HG03060 (cell line): ENCODE data around the gene SERBP1.
"Not testable (repeated sequence)": the region's sequence is repeated elsewhere in the genome, so short reads cannot be mapped to it uniquely, and the experiment has no call there.

Experiments used
- ATAC-seq: cut with Tn5 transposase; IDR thresholded peaks from one replicate; pipeline ENCODE4 v1.9.1; 2021; ENCODE audit warnings: low read depth, moderate number of reproducible peaks; ENCODE audit not compliant: unreplicated experiment

The SERBP1 gene

DNA sequence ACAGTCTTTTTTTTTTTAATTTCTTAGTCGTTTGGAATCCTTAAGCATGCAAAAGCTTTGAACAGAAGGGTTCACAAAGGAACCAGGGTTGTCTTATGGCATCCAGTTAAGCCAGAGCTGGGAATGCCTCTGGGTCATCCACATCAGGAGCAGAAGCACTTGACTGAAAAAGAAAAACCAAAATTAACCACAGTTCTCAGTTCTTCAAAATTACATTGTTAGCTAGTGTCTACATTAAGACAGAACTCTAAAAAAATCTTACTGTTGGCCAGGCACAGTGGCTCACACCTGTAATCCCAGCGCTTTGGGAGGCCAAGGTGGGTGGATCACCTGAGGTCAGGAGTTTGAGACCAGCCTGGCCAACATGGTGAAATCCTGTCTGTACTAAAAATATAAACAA lies 17.1 kb downstream of the SERBP1 start:
- ATAC-seq, result not testable (repeated sequence)

DNA sequence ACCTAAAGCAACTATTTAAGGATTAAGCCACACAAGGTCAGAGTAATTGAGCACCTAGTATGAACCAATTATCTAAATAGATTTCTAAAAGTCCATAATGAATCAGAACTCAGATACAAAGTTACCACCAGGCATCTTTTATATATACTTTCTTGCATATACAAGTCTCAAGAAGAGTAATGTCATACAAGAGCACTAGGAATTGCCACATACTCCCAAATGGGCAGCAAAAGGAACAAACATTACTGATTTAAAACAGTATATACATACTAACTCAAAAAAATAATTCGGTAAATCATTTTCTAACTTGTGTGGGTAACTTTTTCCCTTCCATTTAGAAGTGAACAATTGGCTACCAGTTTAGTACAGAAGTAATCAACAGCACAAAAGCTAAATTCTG lies 22.1 kb downstream of the SERBP1 start:
- no peak for ATAC-seq

DNA sequence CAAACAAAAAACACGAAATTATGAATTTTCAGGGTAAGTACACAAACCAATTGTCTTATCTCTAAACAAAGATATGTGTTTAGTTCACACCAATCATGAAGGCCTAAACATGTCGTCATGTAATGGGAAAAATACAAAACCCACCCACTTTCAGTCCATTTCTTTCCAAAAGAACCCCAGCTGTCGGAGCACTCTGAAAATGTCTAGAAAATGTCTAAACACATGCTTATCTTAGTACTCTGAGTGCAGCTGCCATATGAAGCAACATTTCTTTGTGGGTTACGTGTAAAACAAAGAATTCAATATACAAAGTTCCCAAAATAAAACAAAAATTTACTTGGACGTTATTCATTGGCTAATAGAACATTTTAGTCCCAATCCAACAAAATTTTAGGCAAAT lies 22.7 kb downstream of the SERBP1 start:
- no peak for ATAC-seq

DNA sequence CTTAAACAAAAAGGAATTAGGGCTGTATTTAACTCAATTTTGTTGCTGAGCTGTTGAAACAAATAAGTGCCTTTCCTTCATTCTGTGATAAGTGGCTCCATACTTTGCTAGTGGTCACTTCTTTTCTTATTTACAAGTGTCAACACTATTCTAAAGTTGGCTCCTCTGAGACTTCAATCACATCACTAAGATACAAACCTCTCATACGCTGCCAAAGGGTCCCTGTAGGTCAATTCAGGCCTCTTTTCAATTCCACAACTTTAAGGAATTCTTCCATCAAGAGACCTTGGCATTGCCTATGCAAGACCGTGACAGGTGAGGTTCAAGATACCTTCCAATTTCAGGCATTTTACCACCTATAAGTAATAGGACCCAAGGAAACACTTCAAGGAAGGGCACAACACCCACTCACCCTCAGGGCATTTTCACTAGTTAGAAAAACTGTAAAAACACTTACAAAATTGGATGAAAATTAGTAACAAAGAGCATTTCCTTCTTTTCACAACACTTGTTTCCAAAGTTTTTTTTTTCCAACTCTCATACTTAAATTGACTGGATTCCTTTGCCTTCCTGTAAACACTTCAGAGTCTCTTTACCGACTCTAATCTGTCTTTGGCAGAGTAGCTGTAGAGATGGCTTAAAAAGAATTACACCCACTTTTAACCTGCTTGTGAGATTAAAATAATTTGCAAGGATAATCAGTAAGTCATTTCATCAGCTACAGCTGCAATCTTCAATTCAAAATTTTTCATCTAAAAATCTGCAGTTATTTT lies 24.5 kb downstream of the SERBP1 start:
- no peak for ATAC-seq

DNA sequence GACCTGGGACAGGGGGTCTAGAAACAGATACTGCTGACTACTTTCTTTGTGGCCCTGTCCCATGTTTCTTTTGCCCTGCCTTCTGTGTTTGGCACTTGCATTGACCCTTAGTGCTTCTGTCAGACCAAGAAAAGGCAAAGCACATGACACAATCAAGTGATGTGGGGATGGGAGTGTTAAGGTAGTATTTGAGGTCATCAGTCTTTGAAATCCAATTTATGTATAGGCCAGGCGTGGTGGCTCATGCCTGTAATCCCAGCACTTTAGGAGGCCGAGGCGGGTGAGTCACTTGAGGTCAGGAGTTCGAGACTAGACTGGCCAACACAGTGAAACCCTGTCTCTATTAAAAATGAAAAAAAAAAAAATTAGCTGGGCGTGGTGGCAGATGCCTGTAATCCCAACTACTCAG lies 26.0 kb downstream of the SERBP1 start:
- ATAC-seq, result no peak

DNA sequence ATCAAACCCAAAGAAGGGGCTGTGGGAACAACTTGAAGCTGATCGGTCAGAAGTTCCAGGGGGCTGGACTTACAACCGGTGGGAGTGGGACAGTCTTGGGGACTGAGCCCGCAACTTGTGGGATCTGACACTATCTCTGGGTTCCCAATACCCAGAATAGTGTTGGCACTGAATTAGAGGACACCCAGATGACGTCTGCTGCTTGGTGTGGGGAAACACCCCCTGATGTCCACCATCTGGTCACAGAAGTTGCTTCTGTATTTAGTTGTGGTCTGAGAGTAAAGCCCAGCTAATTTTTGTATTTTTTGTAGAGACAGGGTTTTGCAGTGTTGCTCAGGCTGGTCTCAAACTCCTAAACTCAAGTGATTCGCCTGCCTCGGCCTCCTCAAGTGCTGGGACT lies 28.8 kb downstream of the SERBP1 start:
- no peak for ATAC-seq

DNA sequence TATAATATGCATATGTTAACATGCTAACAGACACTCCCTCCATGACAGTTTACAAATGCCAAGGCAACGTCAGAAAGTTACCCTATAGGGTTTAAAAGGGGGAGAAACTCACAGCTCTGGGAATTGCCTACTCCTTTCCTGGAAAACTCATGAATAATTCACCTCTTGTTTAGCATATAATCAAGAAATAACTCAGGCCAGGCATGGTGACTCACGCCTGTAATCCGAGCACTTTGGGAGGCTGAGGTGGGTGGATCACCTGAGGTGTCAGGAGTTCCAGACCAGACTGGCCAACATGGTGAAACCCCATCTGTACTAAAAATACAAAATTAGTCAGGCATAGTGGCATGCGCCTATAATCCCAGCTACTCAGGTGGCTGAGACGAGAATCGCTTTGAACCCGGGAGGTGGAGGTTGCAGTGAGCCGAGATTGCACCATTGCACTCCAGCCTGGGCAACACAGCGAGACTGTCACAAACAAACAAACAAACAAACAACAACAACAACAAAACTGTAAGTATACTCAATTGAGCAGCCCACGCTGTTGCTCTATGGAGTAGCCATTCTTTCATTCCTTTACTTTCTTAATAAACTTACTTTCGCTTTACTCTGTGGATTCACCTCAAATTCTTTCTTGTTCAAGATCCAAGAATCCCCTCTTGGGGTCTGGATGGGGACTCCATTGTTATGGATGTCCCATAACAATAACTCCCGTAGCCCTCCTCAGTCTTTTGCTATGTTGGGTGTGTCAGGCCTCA lies 30.0 kb downstream of the SERBP1 start:
- ATAC-seq, result not testable (repeated sequence)

DNA sequence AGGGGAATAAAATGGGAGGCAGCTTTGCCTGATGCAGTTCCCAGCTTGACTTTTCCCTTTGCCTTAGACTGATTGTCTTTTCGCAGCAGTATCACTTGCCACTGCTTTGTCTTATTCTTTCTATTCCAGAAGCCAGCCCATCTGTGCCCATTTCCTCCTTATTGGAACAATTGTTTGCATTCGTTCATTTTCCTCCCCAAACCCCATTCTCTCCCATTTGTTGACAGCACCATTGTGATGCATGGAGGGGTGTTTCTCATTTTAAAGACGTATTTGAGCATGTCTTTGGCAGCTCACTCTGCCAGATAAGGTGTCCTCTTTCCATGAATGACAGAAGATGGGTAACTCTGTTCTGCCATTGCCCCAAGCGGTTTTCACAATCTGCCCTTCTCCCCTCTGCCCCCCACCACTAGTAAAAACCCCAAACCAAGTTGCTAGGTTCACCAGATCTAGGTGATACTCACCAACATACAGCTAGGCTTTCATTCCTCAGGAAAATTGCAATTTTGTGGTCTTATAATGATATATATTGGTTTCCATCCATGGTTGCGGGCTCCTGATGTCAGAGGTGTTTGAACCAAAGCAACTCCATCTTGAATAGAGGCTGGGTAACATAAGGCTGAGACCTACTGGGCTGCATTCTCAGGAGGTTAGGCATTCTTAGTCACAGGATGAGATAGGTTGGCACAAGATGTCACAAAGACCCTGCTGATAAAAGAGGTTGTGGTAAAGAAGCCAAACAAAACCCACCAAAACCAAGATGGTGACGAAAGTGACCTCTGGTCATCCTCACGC lies 30.8 kb downstream of the SERBP1 start:
- ATAC-seq, result no peak

DNA sequence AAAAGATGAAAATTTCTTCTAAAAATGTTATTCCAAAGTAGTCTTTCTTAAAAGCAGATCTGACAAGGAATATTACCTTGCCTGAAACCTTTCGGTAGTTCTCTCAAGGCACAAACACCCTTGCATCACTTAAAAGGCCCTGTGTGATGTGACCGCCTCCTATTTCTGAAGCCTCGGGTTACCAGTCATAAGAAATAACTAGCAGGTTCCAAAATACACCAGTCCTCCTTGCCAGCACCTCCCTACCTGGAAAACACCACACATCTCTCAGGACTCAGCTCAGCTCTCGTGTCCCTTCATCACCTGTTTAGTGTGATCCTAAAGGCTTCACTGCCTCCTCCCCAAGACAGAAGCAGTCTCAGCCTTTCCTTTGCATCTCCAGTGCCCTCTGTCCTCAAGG lies 35.7 kb downstream of the SERBP1 start:
- no peak for ATAC-seq

DNA sequence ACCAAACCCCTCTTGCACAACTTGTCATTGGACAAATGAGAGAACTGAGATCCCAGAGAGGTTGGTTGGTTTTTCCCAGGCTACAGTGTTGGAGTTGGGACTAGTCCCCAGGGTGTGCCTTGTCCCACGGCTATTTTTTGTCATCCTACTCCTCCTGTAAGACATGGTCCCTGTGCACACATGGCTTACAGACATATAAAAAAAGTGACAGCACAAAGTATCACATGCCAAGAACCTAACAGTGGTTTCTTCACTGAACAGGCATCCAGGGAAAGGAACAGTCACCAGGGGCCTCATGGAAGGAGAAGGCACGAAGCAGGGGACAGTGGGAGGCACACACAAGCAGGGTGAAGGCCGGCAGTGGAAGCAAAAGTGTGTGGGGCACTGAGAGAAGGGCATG lies 36.5 kb downstream of the SERBP1 start:
- ATAC-seq, result no peak

DNA sequence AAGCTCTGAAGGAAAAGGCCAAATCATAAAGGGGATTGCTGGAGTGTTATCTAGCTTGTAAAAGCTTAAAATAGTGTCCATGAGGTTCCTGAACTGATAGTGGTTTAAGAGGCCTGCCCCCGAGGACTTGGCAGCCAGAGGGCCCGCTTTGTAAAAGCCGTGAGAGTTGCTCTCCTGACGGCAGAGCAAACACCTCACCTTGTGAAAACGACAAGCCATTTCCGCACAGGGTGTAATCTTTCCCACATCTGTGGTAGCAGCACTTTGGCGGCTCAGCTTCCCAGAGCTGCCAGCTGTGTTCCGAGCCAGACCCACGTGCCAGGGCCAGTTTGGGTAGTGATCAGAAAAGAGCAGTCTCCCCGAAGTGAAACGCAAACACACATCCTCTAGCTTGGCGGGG lies 37.0 kb downstream of the SERBP1 start:
- ATAC-seq, result no peak

DNA sequence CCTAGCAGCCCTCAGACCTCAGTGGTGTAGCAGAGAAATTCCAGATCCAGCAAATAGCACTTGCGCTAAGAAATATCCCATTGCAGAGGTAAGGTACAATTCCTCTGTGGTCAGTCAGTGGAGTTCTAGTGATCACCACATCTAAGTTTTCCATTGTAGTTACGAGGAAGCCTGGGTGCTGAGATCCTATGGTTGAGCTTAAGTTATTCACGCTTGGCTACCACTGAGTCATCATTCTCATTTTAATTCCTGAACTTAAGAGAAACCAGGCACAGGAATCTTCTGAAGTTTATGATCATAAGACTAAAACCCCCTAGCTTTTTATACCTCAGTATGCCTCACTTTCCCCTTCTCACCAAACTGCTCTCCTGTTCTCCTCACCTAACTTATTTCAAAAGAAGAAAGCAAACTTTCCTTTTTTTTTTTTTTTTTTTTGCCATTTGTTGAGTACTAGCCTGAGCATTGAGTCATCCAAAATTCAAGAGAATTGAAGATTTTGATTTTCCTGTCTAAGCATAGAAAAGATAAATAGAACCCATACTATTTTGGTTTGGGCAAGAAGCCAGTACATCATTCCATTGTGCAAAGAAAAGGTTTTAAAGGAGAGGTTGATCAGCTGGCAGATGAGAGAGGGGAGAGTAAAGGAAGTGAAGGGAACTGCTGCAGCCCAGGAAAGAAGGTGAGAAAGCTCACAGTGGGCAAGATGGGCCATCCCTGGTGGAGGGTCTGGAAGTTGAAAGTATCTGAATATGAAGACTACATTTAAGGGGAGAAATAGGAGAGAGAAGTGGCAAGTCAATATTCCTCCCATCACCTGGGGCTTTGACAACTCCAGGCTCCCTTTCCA lies 39.9 kb downstream of the SERBP1 start:
- ATAC-seq, result no peak

DNA sequence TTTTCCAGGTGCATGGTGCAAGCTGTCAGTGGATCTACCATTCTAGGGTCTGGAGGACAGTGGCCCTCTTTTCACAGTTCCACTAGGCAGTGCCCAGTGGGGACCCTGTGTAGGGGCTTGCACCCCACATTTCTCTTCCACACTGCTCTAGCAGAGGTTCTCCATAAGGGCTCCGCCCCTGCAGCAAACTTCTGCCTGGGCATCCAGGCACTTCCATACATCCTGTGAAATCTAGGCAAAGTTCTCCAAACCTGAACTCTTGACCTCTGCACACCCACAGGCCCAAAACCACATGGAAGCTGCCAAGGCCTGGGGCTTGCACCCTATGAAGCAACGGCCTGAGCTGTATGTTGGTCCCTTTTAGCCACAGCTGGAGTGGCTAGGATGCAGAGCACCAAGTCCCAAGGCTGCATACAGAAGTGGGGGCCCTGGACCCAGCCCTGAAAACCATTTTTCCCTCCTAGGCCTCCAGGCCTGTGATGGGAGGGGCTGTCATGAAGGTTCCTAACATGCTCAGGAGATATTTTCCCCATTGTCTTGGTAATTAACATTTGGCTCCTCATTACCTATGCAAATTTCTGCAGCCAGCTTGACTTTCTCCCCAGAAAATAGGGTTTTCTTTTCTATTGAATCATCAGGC lies 46.1 kb downstream of the SERBP1 start:
- no peak for ATAC-seq

DNA sequence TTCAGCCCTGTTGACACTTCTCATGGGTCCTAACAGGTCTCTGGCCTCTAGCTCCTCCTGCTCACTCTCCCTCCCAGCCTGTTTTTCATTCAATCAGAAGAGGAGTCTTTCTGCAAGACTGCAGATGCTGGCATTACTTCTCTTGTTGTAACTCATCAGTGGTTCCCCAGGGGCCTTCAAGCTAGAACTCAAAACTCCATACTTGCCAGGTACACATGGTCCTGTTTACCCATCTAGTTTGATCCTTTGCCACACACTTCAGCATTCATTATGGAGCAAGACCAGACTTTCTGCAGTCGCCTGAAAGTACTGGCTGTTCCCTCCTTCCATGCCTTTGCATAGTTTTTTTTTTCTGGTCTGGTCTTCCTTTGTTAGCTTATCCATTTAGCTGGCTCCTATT lies 47.9 kb downstream of the SERBP1 start:
- ATAC-seq, result no peak

DNA sequence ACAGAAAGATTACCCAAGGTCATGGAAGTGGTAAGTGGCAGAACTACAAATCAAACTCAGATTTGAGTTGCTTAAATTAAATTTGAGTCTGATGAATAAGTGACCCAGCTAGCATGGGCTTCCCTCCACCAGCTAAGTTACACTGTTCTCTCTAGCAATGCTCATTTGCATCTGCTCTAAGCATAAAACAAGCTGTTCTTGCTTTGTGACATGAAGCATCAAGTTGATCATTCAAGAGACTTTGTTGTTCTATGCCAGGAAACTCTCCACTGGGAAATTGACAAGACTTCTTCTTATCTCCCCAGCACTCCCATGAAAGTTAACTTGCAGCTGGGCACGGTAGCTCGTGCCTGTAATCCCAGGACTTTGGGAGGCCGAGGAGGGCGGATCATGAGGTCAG lies 49.0 kb downstream of the SERBP1 start:
- no peak for ATAC-seq

DNA sequence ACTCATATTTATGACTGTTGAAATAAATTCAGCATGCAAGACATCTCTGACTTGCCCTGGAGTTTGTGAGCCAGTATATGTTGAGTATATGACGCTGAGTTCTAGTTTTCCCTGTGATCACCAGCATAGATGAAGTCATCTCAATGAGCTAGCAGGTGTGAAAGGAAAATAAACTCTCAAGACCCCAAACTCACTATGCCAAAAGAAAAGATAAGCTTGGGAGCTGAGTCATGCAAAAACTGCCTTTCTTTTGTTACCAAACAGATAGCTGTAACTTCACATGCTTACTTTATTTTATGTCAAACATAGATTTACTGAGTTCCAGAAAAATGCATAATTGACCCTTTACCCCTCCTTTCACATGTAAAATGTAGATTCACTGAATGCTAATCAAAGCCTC lies 52.9 kb downstream of the SERBP1 start:
- no peak for ATAC-seq

DNA sequence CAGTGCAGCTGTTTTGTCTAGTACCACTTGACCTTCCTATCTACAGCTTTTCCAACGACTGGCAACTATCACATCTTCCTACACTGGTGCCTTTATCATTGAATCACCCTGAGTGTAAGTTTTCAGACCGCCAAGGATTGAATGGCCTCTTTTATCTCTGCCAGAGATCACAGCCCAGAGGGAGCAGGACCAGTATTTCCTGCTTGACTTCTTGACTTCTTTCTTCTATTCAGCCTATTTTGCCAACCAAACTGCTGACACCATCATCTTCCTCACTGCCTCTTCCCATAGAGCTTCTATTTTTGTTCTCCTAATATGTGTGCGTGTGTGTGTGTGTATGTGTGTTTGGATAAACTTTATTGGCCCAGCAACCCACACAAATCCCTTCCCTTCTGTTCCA lies 53.8 kb downstream of the SERBP1 start:
- ATAC-seq, result no peak

DNA sequence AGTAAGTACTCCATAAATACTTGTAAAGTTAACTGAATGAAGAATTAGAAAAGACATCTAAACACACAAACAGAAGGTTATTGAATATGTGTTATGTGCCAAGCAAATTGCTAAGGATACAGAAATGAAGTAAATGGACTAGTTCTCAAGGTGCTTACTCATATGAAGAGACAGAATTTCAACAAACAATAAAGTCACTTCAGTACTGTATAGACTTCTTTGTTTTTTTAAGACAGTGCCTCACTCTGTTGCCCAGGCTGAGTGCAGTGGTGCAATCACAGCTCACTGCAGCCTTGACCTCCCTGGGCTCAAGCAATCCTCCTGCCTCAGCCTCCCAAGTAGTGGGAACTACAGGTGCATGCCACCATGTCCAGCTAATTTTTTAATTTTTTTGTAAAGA lies 57.3 kb downstream of the SERBP1 start:
- no peak for ATAC-seq

DNA sequence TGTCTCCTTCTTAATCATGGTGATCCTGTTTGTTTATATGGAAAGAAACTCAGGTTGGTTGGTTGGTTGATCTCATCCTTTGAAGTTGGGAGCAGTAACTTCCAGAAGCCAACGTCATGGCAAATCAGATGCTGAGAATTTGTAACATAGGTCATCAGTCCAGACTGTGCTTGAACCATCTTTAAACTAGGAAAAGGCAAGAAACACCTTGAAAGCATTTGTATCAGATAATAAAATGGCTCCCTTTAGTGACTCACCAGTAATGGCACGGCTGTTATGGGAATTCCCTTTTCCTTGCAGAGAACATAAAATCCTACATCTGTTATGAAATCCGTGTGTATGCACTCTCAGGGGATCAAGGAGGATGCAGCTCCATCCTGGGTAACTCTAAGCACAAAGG lies 58.1 kb downstream of the SERBP1 start:
- no peak for ATAC-seq

DNA sequence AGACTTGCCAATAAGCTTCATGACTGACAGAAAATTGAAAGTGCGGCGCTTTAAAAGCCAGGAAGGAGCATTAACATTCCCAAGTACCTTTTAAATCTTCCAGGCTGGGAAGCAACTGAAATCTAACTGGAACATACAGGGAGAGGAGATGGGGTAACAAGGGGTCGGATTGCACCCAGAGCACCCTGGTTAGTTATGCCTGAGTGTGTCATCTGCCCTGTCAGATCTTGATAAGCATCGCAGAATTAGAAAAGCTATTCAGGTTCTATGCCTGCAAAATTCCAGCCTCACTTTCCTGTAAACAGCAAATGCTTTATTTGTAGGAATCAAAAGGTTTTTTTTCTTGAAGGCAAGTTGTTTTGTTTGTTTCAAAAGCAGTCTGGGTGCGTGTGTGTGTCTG lies 58.5 kb downstream of the SERBP1 start:
- no peak for ATAC-seq
